HFF-Myc (cell line): ENCODE data around the gene ATF5.
"Not testable (repeated sequence)": the region's sequence is repeated elsewhere in the genome, so short reads cannot be mapped to it uniquely, and the experiment has no call there.

Experiments
- DNase-seq: peaks from one replicate; pipeline ENCODE4 v3.0.0-alpha.2; 2011; ENCODE audit warnings: low read depth; ENCODE audit errors: extremely low read depth
- H3K4me3 ChIP-seq: replicated peaks from 2 replicates; pipeline ENCODE4 v1.5.1; 2011; ENCODE audit warnings: low read depth, mild to moderate bottlenecking, control low read depth, low read length
- CTCF ChIP-seq: IDR thresholded peaks from 2 replicates; pipeline ENCODE4 v1.5.1; 2012; ENCODE audit warnings: mild to moderate bottlenecking, low read depth, low read length, control low read depth; ENCODE audit errors: missing control alignments

ATF5 gene

GRCh38 chr19:49924004-49924880 is 4.8 kb upstream of the ATF5 start:
- TF ChIP-seq CTCF = no peak
- H3K4me3 ChIP-seq = no peak overlapping the region
- DNase-seq = no peak

DNA sequence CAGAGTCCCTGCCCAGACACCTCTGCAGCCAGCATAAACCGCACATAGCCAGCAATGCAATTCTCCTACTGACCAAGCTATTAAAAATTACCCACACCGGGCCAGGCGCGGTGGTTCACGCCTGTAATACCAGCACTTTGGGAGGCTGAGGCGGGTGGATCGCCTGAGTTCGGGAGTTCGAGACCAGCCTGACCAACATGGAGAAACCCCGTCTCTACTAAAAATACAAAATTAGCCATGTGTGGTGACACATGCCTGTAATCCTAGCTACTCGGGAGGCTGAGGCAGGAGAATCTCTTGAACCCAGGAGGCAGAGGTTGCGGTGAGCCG is 4.2 kb upstream of the ATF5 start:
- DNase-seq, H3K4me3 ChIP-seq: not testable (repeated sequence)

DNA sequence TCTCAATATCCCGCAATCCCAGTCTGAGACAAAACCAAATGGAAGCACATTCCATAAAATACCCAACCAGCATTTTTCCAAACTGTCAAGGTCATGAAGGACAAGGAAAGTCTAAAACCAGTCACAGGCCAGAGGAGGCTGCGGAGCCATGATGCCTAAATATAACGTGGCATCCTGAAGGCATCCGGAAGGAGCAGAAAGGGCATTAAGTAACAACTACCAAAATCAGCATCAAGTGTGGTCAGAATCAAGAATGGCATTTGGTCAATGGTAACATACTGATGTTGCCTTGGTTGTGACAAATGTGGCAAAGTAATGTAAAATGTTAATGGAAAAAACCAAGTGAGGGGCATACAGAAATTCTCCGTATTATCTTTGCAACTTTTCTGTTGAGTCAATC is 3.5 kb upstream of the ATF5 start:
- no peak overlapping the region for H3K4me3 ChIP-seq
- DNase-seq = no peak
- no peak for TF ChIP-seq CTCF

DNA sequence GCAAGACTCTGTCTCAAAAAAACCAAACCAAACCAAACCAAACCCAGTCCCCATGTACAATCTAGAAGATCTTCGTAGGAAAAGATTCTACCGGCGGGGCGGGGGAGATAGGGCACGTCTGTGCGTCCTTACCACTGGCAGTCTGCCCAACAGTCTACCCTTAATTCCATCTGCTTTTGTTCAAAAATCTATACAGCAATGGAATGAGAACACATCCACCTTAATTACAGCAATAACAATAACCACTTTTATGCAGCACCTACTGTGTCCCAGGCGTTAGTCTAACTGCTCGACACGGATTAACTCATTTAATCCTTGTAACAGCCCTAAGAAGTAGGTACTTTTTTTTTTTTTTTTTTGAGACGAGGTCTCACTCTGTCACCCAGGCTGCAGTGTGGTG is 2.5 kb upstream of the ATF5 start:
- DNase-seq = no peak
- no peak overlapping the region for H3K4me3 ChIP-seq
- TF ChIP-seq CTCF = no peak

DNA sequence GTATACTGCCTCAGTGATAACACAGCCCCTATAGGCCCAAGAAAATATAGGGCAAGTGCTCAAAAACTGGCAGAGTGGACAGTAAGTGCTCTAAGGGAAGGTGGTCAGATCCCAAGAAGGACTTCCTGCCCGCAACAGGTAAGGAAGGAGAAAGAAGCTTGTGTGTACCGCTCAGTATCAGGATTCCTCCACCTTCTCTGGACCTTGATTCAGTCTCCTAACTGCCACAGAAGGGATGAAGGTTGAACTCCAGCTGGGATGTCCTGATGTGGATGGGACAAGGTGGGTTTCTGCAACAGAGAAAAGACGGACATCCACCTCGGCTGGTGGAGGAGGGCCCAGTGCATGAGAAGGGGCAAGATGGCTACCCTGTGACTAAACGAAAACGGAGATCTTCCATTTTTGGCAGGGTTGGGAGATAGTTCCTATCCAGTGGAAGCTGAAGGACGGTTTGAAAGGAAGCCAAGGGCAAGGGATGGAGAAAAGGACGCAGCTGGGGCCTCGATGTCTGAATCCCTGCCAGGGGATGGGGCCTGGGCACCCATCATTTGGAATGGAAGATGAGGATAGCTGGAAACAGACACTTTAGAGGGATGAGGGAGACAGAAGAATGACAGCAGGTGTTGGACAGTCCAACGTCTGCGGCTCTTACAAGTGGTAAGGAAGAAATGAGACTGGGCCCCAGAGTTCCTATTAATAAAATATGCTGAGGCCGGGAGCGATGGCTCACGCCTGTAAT is 1.3 kb upstream of the ATF5 start:
- TF ChIP-seq CTCF = no peak
- no peak for DNase-seq
- H3K4me3 ChIP-seq = peak overlapping the region; percentile 86

DNA sequence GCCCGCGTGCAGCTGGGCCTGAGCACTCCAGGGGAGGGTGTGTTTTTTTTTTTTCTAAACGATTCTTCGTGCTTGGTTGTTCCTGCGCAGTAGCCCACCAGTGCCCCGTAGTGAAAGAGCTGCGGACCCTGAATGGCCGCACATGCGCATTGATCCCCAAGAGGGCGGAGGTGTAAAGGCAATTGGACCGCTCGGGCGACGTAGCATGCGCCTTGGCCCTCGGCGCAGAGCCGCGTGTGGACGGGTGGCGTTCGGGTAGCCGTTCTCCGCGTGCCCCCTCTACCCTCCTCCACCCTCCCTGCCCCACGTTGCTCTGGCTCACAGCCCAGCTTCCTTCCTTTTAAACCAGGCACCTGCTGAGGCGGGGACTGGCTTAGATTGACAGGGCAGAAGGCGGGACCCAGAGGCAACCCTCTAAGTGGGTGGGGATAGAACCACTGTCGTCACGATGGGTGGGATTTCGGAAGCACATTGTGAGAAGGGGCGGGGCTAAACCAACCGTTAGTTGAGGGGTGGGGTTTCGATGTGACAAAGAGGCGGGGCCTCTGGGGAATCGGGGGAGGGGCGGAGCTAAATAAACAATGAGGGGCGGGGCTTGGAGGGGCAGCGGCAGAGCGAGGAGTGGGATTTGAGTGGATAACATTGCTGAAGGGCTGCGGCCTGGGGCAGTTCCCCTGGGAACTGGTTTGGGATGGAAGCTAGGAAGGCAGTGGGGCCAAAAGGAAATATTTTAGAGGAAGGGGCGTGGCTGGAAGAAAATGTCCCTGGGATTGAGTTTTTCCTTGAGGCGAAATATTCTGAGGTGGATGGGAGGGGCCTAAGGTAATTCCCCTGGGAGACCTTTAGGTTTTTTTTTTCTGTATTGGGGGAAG is 842 bp downstream of the ATF5 start:
- peak; percentile 91 for DNase-seq
- no peak for TF ChIP-seq CTCF
- H3K4me3 ChIP-seq = peak overlapping the region; percentile 86
